Skeletal muscle tissue (tissue), 4 donors: ENCODE measurements around the gene EDEM3. TPM values are rescaled to one million over a fixed set of nuclear protein-coding genes. Genes with fewer than 3 reads are reported as not detected.

Experiments used
- H3K27ac ChIP-seq: one replicate; pipeline ENCODE4 v1.7.0; 2013; ENCODE audit warnings: mild to moderate bottlenecking, low read depth, low read length, inconsistent platforms
- H3K27me3 ChIP-seq, 3 donors: one replicate each; pipeline ENCODE4 v1.7.0; 2013; ENCODE audit warnings: low read length in 3 of 3; ENCODE audit not compliant: control insufficient read depth in 3 of 3, insufficient read depth in 3 of 3
- H3K36me3 ChIP-seq, 3 donors: one replicate each; pipeline ENCODE4 v1.7.0; 2013; ENCODE audit warnings: low read length in 3 of 3; ENCODE audit not compliant: control insufficient read depth in 3 of 3, insufficient read depth in 3 of 3
- H3K4me1 ChIP-seq, 3 donors: one replicate each; pipeline ENCODE4 v1.7.0; 2013; ENCODE audit warnings: low read length in 3 of 3, mild to moderate bottlenecking in 3 of 3; ENCODE audit not compliant: control insufficient read depth in 3 of 3, insufficient read depth in 3 of 3
- H3K4me3 ChIP-seq, 3 donors: one replicate each; pipeline ENCODE4 v1.7.0; 2013; ENCODE audit warnings: low read length in 3 of 3
- H3K9ac ChIP-seq, 3 donors: one replicate each; pipeline ENCODE4 v1.7.0; 2013; ENCODE audit warnings: low read length in 3 of 3, mild to moderate bottlenecking in 3 of 3, moderate library complexity in 2 of 3, low read depth in 1 of 3
- H3K9me3 ChIP-seq, 3 donors: one replicate each; pipeline ENCODE4 v1.7.0; 2013; ENCODE audit warnings: low read length in 3 of 3; ENCODE audit not compliant: control insufficient read depth in 3 of 3
- total RNA-seq: library from RNA; depleted of rRNA; stranded (reverse); fragments of >200 nt; gene quantifications from one replicate; pipeline ENCODE4 v1.2.3, GENCODE V29; 2014
- donor health status: Osteomylitis.

The EDEM3 gene
- total RNA-seq, 1 donor from 2014 or later = 28.2 TPM

GRCh38 chr1:184743062-184743756 is 11.4 kb downstream of the EDEM3 start:
- no peaks in the 10 kb centered on the region for H3K36me3 ChIP-seq
- H3K4me1 ChIP-seq = peaks cover 0 to 6% (median 4%) of the 10 kb centered on the region in 3 donors

GRCh38 chr1:184740344-184740743 is 14.3 kb downstream of the EDEM3 start:
- Histone ChIP-seq H3K9me3 (no peaks in the 10 kb centered on the region), H3K4me1 (no peaks in the 10 kb centered on the region), H3K27me3 (no peaks in the 10 kb centered on the region), H3K4me3 (no peak overlapping the region), H3K27ac (no peak overlapping the region), H3K9ac (no peak overlapping the region), H3K36me3 (peaks cover 0 to 11% (median 4%) of the 10 kb centered on the region in 3 donors)

More at GRCh38 chr1:184743062-184743756, 11.4 kb downstream of the EDEM3 start:
- H3K9ac ChIP-seq = no peak overlapping the region
- H3K9me3 ChIP-seq = no peaks in the 10 kb centered on the region
- H3K27me3 ChIP-seq = no peaks in the 10 kb centered on the region
- no peak overlapping the region for H3K27ac ChIP-seq
- H3K4me3 ChIP-seq = no peak overlapping the region

- Histone ChIP-seq H3K4me1 (no peaks in the 10 kb centered on the region), H3K4me3 (no peak overlapping the region), H3K27ac (no peak overlapping the region), H3K9me3 (no peaks in the 10 kb centered on the region), H3K9ac (no peak overlapping the region), H3K27me3 (no peaks in the 10 kb centered on the region), H3K36me3 (peaks cover 0 to 15% (median 4%) of the 10 kb centered on the region in 3 donors)
Observed at GRCh38 chr1:184739796-184740195, 14.9 kb downstream of the EDEM3 start.

GRCh38 chr1:184739070-184739469 is 15.6 kb downstream of the EDEM3 start:
- H3K9ac ChIP-seq = no peak overlapping the region
- no peaks in the 10 kb centered on the region for H3K9me3 ChIP-seq

GRCh38 chr1:184734980-184735379 is 19.7 kb downstream of the EDEM3 start:
- Histone ChIP-seq H3K27me3 (no peaks in the 10 kb centered on the region), H3K9ac (no peak overlapping the region), H3K4me1 (no peaks in the 10 kb centered on the region), H3K4me3 (no peak overlapping the region), H3K36me3 (peaks cover 5 to 35% (median 8%) of the 10 kb centered on the region in 3 donors), H3K27ac (no peak overlapping the region), H3K9me3 (no peaks in the 10 kb centered on the region)

More at GRCh38 chr1:184739070-184739469, 15.6 kb downstream of the EDEM3 start:
- H3K4me3 ChIP-seq = no peak overlapping the region
- H3K4me1 ChIP-seq = no peaks in the 10 kb centered on the region
- peaks cover 0 to 16% (median 4%) of the 10 kb centered on the region in 3 donors for H3K36me3 ChIP-seq
- no peak overlapping the region for H3K27ac ChIP-seq
- H3K27me3 ChIP-seq = no peaks in the 10 kb centered on the region

GRCh38 chr1:184724843-184725242 is 29.8 kb downstream of the EDEM3 start:
- Histone ChIP-seq H3K9ac (no peak overlapping the region), H3K9me3 (no peaks in the 10 kb centered on the region), H3K36me3 (peaks cover 8 to 31% (median 17%) of the 10 kb centered on the region in 3 donors), H3K4me1 (no peaks in the 10 kb centered on the region), H3K4me3 (no peak overlapping the region), H3K27me3 (no peaks in the 10 kb centered on the region), H3K27ac (no peak overlapping the region)

GRCh38 chr1:184716158-184716557 is 38.5 kb downstream of the EDEM3 start:
- Histone ChIP-seq H3K36me3 (peaks cover 9 to 57% (median 57%) of the 10 kb centered on the region in 3 donors), H3K9me3 (no peaks in the 10 kb centered on the region), H3K4me1 (no peaks in the 10 kb centered on the region), H3K9ac (no peak overlapping the region), H3K4me3 (no peak overlapping the region), H3K27ac (no peak overlapping the region), H3K27me3 (no peaks in the 10 kb centered on the region)

- Histone ChIP-seq H3K36me3 (peaks cover 11 to 52% (median 28%) of the 10 kb centered on the region in 3 donors), H3K4me1 (no peaks in the 10 kb centered on the region)
Observed at GRCh38 chr1:184709418-184709817, 45.2 kb downstream of the EDEM3 start.

GRCh38 chr1:184708084-184708676 is 46.5 kb downstream of the EDEM3 start:
- Histone ChIP-seq H3K9me3 (no peaks in the 10 kb centered on the region), H3K27me3 (no peaks in the 10 kb centered on the region), H3K27ac (no peak overlapping the region), H3K4me1 (no peaks in the 10 kb centered on the region), H3K36me3 (peaks cover 13 to 56% (median 21%) of the 10 kb centered on the region in 3 donors), H3K4me3 (no peak overlapping the region), H3K9ac (no peak overlapping the region)

More at GRCh38 chr1:184709418-184709817, 45.2 kb downstream of the EDEM3 start:
- Histone ChIP-seq H3K9me3 (no peaks in the 10 kb centered on the region), H3K4me3 (no peak overlapping the region), H3K27me3 (no peaks in the 10 kb centered on the region), H3K27ac (no peak overlapping the region), H3K9ac (no peak overlapping the region)

- no peak overlapping the region for H3K27ac ChIP-seq
- no peak overlapping the region for H3K9ac ChIP-seq
- peaks cover 13 to 63% (median 26%) of the 10 kb centered on the region in 3 donors for H3K36me3 ChIP-seq
- no peaks in the 10 kb centered on the region for H3K4me1 ChIP-seq
- no peak overlapping the region for H3K4me3 ChIP-seq
- no peaks in the 10 kb centered on the region for H3K27me3 ChIP-seq
- no peaks in the 10 kb centered on the region for H3K9me3 ChIP-seq
Observed at GRCh38 chr1:184705271-184705670, 49.4 kb downstream of the EDEM3 start.
